Liver (tissue), 9 donors: ENCODE data around the gene GABRB1. TPM values are rescaled to one million over a fixed set of nuclear protein-coding genes. Genes with fewer than 3 reads are reported as not detected.

Experiments used
- DNase-seq: peaks from one replicate; pipeline ENCODE4 v3.0.0-alpha.2; 2017; ENCODE audit warnings: low spot score
- H3K27ac ChIP-seq, 2 donors: one replicate each; pipeline ENCODE4 v1.7.0; 2013; ENCODE audit warnings: inconsistent platforms in 2 of 2, low read length in 2 of 2, control low read depth in 1 of 2, low read depth in 1 of 2, mild to moderate bottlenecking in 1 of 2
- H3K27me3 ChIP-seq, 4 donors: one replicate each; pipeline versions ENCODE4 v1.6.1 to v1.7.0; 2013; ENCODE audit warnings: low read length in 3 of 4, inconsistent platforms in 1 of 4, mild to moderate bottlenecking in 1 of 4, moderate library complexity in 1 of 4; ENCODE audit not compliant: control insufficient read depth in 4 of 4, insufficient read depth in 4 of 4
- H3K36me3 ChIP-seq, 4 donors: one replicate each; pipeline versions ENCODE4 v1.6.1 to v1.7.0; 2013; ENCODE audit warnings: low read length in 3 of 4, mild to moderate bottlenecking in 3 of 4, low read depth in 1 of 4, moderate library complexity in 1 of 4; ENCODE audit not compliant: control insufficient read depth in 4 of 4, insufficient read depth in 3 of 4
- H3K4me1 ChIP-seq, 4 donors: one replicate each; pipeline versions ENCODE4 v1.6.1 to v1.7.0; 2013; ENCODE audit warnings: low read length in 3 of 4, mild to moderate bottlenecking in 3 of 4, moderate library complexity in 1 of 4; ENCODE audit not compliant: control insufficient read depth in 4 of 4, insufficient read depth in 4 of 4
- H3K4me3 ChIP-seq, 3 donors: one replicate each; pipeline versions ENCODE4 v1.6.1 to v1.7.0; 2013; ENCODE audit warnings: low read length in 3 of 3, control low read depth in 1 of 3, low read depth in 1 of 3, mild to moderate bottlenecking in 1 of 3
- H3K9ac ChIP-seq, 2 donors: one replicate each; pipeline ENCODE4 v1.7.0; 2013; ENCODE audit warnings: low read length in 2 of 2, mild to moderate bottlenecking in 2 of 2, moderate library complexity in 2 of 2, control low read depth in 1 of 2, low read depth in 1 of 2
- H3K9me3 ChIP-seq, 4 donors: one replicate each; pipeline versions ENCODE4 v1.6.1 to v1.7.0; 2013; ENCODE audit warnings: low read length in 3 of 4; ENCODE audit not compliant: control insufficient read depth in 4 of 4
- CTCF ChIP-seq: fragments of 150-350 bp; IDR thresholded peaks from 2 replicates; pipeline ENCODE4 v1.5.1; 2017; ENCODE audit warnings: improper control_type of control experiment, low read depth, low read length; ENCODE audit not compliant: missing input control
- EGR1 ChIP-seq, 2 donors: IDR thresholded peaks; 2 replicates each; pipeline ENCODE4 v1.6.1; 2016 to 2018; ENCODE audit warnings: antibody characterized with exemption in 2 of 2, low read depth in 2 of 2
- HNF4A ChIP-seq, 2 donors: conservative IDR thresholded peaks; 2 replicates each; pipeline ENCODE4 v1.6.1; 2016; ENCODE audit warnings: antibody characterized with exemption in 2 of 2, mild to moderate bottlenecking in 2 of 2
- HNF4G ChIP-seq: IDR thresholded peaks from 2 replicates; pipeline ENCODE4 v1.6.1; 2016; ENCODE audit warnings: antibody characterized with exemption
- NR2F2 ChIP-seq: IDR thresholded peaks from 2 replicates; pipeline ENCODE4 v1.6.1; 2016; ENCODE audit warnings: antibody characterized with exemption
- RAD21 ChIP-seq, 2 donors: IDR thresholded peaks; 2 replicates each; pipeline ENCODE4 v1.6.1; 2016; ENCODE audit warnings: antibody characterized with exemption in 2 of 2, mild to moderate bottlenecking in 2 of 2
- REST ChIP-seq: IDR thresholded peaks from 2 replicates; pipeline ENCODE4 v1.6.1; 2016; ENCODE audit warnings: antibody characterized with exemption, mild to moderate bottlenecking
- RXRA ChIP-seq, 2 donors: IDR thresholded peaks; 2 replicates each; pipeline ENCODE4 v1.6.1; 2017 to 2018; ENCODE audit warnings: antibody characterized with exemption in 2 of 2, mild to moderate bottlenecking in 1 of 2
- YY1 ChIP-seq: IDR thresholded peaks from 2 replicates; pipeline ENCODE4 v1.6.1; 2016; ENCODE audit warnings: antibody characterized with exemption, mild to moderate bottlenecking
- WGBS: extraction: QIAGEN DNeasy Blood & Tissue Kit; methylation state at CpG from one replicate; pipeline ENCODE4 v1.1.7; 2013; 5-methylcytosine and 5-hydroxymethylcytosine counted together
- polyA plus RNA-seq, 2 donors: library from polyadenylated mRNA; stranded (reverse) in 1 of 2; unstranded in 1 of 2; fragments of 200-250 nt in 1 of 2; fragments of >200 nt in 1 of 2; fragmentation: Nextera tagmentation in 1 of 2; extraction: Ambion mirVana in 1 of 2; gene quantifications; one replicate each; pipeline versions ENCODE4 v1.2.1 to v1.2.3, GENCODE V29; 2013 to 2015
- total RNA-seq, 2 donors: library from RNA; depleted of rRNA; stranded (reverse); fragments of >200 nt; gene quantifications; one replicate each; pipeline ENCODE4 v1.2.3, GENCODE V29; 2014
- donor health status: healthy.
- donor health status: healthy.
- donor health status: healthy.
- donor health status: healthy.
- donor health status: healthy.

Gene GABRB1
- total and polyA plus RNA-seq, 4 donors, result 0.17 to 1.3 TPM; not detected in 2

- H3K4me1 ChIP-seq, result no peaks in the 10 kb centered on the region
- no peak overlapping the region for H3K27ac ChIP-seq
- H3K36me3 ChIP-seq, result no peaks in the 10 kb centered on the region
- no peak for DNase-seq
- 61% methylated on average over 4 of the region's 4 CpGs for WGBS
- no peaks in the 10 kb centered on the region for H3K9me3 ChIP-seq
- no peak overlapping the region for H3K9ac ChIP-seq
- TF ChIP-seq YY1, result no peak
- TF ChIP-seq EGR1 (IDR thresholded peaks at IDR 0.05; ENCODE audit: low read depth in 2 of 2), result no peak
- no peak for TF ChIP-seq NR2F2
- H3K4me3 ChIP-seq, result no peak overlapping the region
- H3K27me3 ChIP-seq, result peaks cover 0 to 3% (median 0%) of the 10 kb centered on the region in 4 donors
Measured at GRCh38 chr4:47239649-47240048, 208.3 kb downstream of the GABRB1 start.

GRCh38 chr4:47251348-47252135 is 220.2 kb downstream of the GABRB1 start:
- DNase-seq, result no peak
- no peak overlapping the region for H3K9ac ChIP-seq
- no peak overlapping the region for H3K4me3 ChIP-seq
- WGBS, result 78% methylated on average over 9 of the region's 9 CpGs
- H3K9me3 ChIP-seq, result no peaks in the 10 kb centered on the region
- TF ChIP-seq REST, result no peak
- no peak for TF ChIP-seq HNF4A (conservative IDR thresholded peaks at IDR 0.05)
- TF ChIP-seq CTCF, result no peak
- TF ChIP-seq RXRA (IDR thresholded peaks at IDR 0.05), result no peak
- TF ChIP-seq HNF4G, result no peak
- no peak for TF ChIP-seq YY1
- H3K36me3 ChIP-seq, result no peaks in the 10 kb centered on the region
- no peak overlapping the region for H3K27ac ChIP-seq
- no peaks in the 10 kb centered on the region for H3K4me1 ChIP-seq
- no peaks in the 10 kb centered on the region for H3K27me3 ChIP-seq

- TF ChIP-seq REST (no peak), RAD21 (IDR thresholded peaks at IDR 0.05) (no peak)
Measured at GRCh38 chr4:47263721-47264120, 232.4 kb downstream of the GABRB1 start.

More at GRCh38 chr4:47263721-47264120, 232.4 kb downstream of the GABRB1 start:
- no peaks in the 10 kb centered on the region for H3K27me3 ChIP-seq
- no peak overlapping the region for H3K9ac ChIP-seq
- H3K4me1 ChIP-seq, result no peaks in the 10 kb centered on the region
- no peak overlapping the region for H3K27ac ChIP-seq
- 74% methylated on average over 3 of the region's 3 CpGs for WGBS
- no peaks in the 10 kb centered on the region for H3K9me3 ChIP-seq
- no peak for DNase-seq
- no peak overlapping the region for H3K4me3 ChIP-seq
- H3K36me3 ChIP-seq, result no peaks in the 10 kb centered on the region
